GM15510 (cell line): ENCODE data around the gene ROCK2.

Experiments
- POLR2A ChIP-seq: IDR thresholded peaks from 3 replicates; pipeline ENCODE4 v1.6.1; 2011; ENCODE audit warnings: borderline replicate concordance; ENCODE audit not compliant: insufficient read length; ENCODE audit errors: extremely low read depth

The ROCK2 gene

GRCh38 chr2:11234309-11234708, 110.1 kb downstream of the ROCK2 start:
- TF ChIP-seq POLR2A = no peak

- TF ChIP-seq POLR2A = no peak
These were observed 115.7 kb downstream of the ROCK2 start for GRCh38 chr2:11228692-11229091.

- TF ChIP-seq POLR2A = no peak
These were observed 116.8 kb downstream of the ROCK2 start for GRCh38 chr2:11227595-11227994.

- no peak for TF ChIP-seq POLR2A
These were observed 119.5 kb downstream of the ROCK2 start for GRCh38 chr2:11224887-11225286.

- TF ChIP-seq POLR2A = no peak
These were observed 121.6 kb downstream of the ROCK2 start for GRCh38 chr2:11222845-11223244.

GRCh38 chr2:11220445-11220844, 124.0 kb downstream of the ROCK2 start:
- no peak for TF ChIP-seq POLR2A

GRCh38 chr2:11215407-11215806, 129.0 kb downstream of the ROCK2 start:
- TF ChIP-seq POLR2A = no peak

GRCh38 chr2:11214770-11215169, 129.7 kb downstream of the ROCK2 start:
- no peak for TF ChIP-seq POLR2A

- no peak for TF ChIP-seq POLR2A
These were observed 130.5 kb downstream of the ROCK2 start for GRCh38 chr2:11213975-11214374.

GRCh38 chr2:11213090-11213638, 131.3 kb downstream of the ROCK2 start:
- no peak for TF ChIP-seq POLR2A

GRCh38 chr2:11212645-11213044, 131.8 kb downstream of the ROCK2 start:
- no peak for TF ChIP-seq POLR2A

GRCh38 chr2:11208083-11208482, 136.4 kb downstream of the ROCK2 start:
- TF ChIP-seq POLR2A = no peak

GRCh38 chr2:11203480-11203879, 141.0 kb downstream of the ROCK2 start:
- TF ChIP-seq POLR2A = no peak

- TF ChIP-seq POLR2A = no peak
These were observed 142.5 kb downstream of the ROCK2 start for GRCh38 chr2:11201969-11202368.

GRCh38 chr2:11200651-11201050, 143.8 kb downstream of the ROCK2 start:
- no peak for TF ChIP-seq POLR2A

GRCh38 chr2:11196246-11196645, 148.2 kb downstream of the ROCK2 start:
- no peak for TF ChIP-seq POLR2A

- no peak for TF ChIP-seq POLR2A
These were observed 156.7 kb downstream of the ROCK2 start for GRCh38 chr2:11187731-11188130.
